Right atrium auricular region (tissue), 2 donors: ENCODE measurements around the gene EPC1. TPM values are rescaled to one million over a fixed set of nuclear protein-coding genes. Genes with fewer than 3 reads are reported as not detected.

Source experiments
- DNase-seq: peaks from one replicate; pipeline ENCODE4 v3.0.0-alpha.2; 2019; ENCODE audit warnings: low spot score
- H3K27ac ChIP-seq, 2 donors: fragments of 200-600 bp; sonication (generic); 1 replicate in 1 of 2; 2 replicates in 1 of 2; pipeline ENCODE4 v1.5.1; 2016 to 2019
- H3K27me3 ChIP-seq, 2 donors: fragments of 200-600 bp; sonication (generic); one replicate each; pipeline versions ENCODE4 v1.5.1 to v1.6.0; 2017 to 2019
- H3K36me3 ChIP-seq: fragments of 200-600 bp; sonication (generic); one replicate; pipeline ENCODE4 v1.5.1; 2016
- H3K4me1 ChIP-seq, 2 donors: fragments of 200-600 bp; sonication (generic); one replicate each; pipeline versions ENCODE4 v1.5.1 to v1.6.0; 2017 to 2019
- H3K4me3 ChIP-seq, 2 donors: fragments of 200-600 bp; sonication (generic); 1 replicate in 1 of 2; 2 replicates in 1 of 2; pipeline ENCODE4 v1.5.1; 2017 to 2019; ENCODE audit warnings: mild to moderate bottlenecking in 1 of 2, moderate library complexity in 1 of 2
- H3K9me3 ChIP-seq, 2 donors: fragments of 200-600 bp; sonication (generic); one replicate each; pipeline ENCODE4 v1.5.1; 2019
- total RNA-seq, 2 donors: library from RNA; depleted of rRNA; stranded (reverse); fragments of >200 nt; gene quantifications; one replicate each; pipeline ENCODE4 v1.1.0, GENCODE V29; 2016
- TF ChIP-seq, protein P1 (sequence below), 2 donors: fragments of 200-600 bp; sonication (generic); IDR thresholded peaks; one replicate each; pipeline ENCODE4 v1.5.1; 2019; ENCODE audit warnings: antibody characterized with exemption in 2 of 2

The EPC1 gene
- total RNA-seq, 2 donors from 2014 or later: 19.5 to 20.1 TPM

DNA sequence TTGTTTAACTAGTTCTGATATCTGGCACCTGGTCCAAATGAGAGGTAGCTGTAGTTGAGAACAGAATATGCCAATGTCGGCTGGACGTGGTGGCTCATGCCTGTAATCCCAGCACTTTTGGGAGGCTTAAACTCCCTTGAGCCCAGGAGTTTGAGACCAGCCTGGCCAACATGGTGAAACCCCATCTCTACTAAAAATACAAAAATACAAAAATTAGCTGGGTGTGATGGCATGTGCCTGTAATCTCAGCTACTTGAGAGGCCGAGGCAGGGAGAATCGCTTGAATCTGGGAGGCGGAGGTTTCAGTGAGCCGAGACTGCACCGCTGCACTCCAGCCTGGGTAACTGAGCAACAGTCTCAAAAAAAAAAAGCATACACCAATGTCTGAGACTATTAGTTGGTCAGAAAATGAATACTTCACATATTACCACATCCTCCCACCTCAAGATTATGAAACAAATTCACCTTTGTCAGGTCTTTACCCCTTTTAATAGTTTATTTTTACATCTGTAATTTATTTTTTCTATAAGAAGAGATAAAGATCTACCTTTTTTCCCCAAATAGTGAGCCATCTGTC lies 38.8 kb downstream of the EPC1 start:
- DNase-seq: no peak
- Histone ChIP-seq H3K4me1 (peaks cover 0 to 42% of the 10 kb centered on the region in 2 donors), H3K27me3 (no peaks in the 10 kb centered on the region), H3K9me3 (no peaks in the 10 kb centered on the region), H3K27ac (no peak overlapping the region), H3K36me3 (peaks cover 29% of the 10 kb centered on the region), H3K4me3 (no peak overlapping the region)
- TF ChIP-seq, protein P1, sequence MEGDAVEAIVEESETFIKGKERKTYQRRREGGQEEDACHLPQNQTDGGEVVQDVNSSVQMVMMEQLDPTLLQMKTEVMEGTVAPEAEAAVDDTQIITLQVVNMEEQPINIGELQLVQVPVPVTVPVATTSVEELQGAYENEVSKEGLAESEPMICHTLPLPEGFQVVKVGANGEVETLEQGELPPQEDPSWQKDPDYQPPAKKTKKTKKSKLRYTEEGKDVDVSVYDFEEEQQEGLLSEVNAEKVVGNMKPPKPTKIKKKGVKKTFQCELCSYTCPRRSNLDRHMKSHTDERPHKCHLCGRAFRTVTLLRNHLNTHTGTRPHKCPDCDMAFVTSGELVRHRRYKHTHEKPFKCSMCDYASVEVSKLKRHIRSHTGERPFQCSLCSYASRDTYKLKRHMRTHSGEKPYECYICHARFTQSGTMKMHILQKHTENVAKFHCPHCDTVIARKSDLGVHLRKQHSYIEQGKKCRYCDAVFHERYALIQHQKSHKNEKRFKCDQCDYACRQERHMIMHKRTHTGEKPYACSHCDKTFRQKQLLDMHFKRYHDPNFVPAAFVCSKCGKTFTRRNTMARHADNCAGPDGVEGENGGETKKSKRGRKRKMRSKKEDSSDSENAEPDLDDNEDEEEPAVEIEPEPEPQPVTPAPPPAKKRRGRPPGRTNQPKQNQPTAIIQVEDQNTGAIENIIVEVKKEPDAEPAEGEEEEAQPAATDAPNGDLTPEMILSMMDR (IDR thresholded peaks at IDR 0.05): no peak

DNA sequence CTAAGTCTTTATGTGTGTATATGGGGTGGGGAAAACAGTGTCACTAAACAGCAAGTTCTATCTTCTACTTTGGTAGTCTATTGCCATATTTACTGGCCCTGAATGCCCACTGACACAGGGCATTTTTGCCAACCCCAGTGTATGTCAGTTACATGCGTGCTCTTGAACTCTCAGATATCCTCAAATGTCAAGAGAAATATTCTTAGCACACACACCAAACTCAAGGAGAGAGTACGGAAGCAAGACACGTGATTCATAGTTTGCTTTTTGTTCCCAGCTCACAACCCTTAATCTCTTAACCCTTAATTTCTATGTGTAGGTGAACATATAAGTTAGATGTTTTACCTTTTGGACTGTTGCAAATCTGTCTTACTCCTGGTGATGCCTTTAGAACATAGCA lies 39.3 kb downstream of the EPC1 start:
- Histone ChIP-seq H3K27ac (no peak overlapping the region), H3K4me1 (peaks cover 0 to 37% of the 10 kb centered on the region in 2 donors), H3K27me3 (no peaks in the 10 kb centered on the region), H3K9me3 (no peaks in the 10 kb centered on the region), H3K36me3 (peaks cover 33% of the 10 kb centered on the region), H3K4me3 (no peak overlapping the region)
- TF ChIP-seq, protein P1 (IDR thresholded peaks at IDR 0.05): no peak
- DNase-seq: no peak

DNA sequence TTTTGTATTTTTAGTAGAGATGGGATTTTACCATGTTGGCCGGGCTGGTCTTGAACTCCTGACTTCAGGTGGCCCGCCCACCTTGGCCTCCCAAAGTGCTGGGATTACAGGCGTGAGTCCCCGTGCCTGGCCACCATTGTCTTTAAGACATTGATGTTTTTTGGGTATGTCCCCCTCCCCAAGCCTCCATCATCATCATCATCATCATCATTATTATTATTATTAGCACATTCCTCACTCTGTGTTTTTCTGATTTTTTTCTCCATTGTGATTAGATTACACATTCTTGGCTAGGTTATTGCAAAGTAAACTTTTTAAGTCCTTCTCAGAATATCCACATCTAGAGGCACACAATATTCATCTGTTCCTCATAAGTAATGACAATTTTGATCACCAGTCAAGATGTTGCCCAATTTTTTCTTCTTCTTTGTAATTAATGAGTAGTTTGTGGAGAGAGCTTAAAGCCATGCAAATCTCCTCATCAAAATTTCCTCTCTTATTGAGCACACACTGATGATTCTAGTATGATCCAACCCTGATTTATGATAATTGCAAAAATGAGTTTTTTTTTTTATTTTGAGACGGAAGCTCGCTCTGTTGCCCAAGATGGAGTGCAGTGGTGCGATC lies 47.5 kb downstream of the EPC1 start:
- H3K27ac ChIP-seq: no peak overlapping the region
- no peaks in the 10 kb centered on the region for H3K27me3 ChIP-seq
- H3K4me1 ChIP-seq: peaks cover 0 to 4% of the 10 kb centered on the region in 2 donors
- H3K4me3 ChIP-seq: no peak overlapping the region
- peaks cover 16% of the 10 kb centered on the region for H3K36me3 ChIP-seq
- H3K9me3 ChIP-seq: no peaks in the 10 kb centered on the region
- TF ChIP-seq, protein P1 (IDR thresholded peaks at IDR 0.05): no peak
- DNase-seq: no peak

DNA sequence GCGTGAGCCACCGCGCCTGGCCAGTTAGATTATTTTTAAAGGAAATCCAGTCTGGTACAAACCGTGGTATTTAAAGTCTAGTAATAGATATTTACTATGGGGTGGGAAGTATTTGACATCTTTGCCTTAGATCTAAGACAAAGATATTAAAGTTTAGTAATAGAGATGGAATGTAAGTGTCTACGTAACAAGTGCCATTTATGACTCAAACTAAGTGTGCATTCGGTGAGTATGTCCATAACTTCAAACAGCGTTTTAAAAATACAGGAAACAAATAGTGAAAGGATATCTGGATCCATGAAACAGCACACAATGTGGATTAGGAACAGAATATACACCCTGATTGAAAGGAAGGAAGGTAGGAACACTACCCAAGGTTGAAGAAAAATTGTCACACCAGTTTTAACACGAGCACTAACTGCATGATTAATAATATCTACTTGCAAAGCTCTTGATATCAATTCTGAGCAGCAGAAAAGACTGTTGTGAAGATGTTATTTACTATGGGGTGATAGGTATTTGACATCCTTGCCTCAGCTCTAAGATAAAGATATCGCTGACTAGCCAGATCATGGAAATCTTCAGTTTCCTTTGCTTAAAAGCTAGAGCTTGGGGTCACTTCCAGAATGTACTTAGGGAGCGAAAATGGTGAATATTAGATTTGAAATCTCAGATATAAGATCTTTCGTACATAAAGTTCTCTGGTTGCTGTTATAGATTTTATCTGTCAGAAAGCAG lies 48.7 kb downstream of the EPC1 start:
- H3K4me1 ChIP-seq: peaks cover 0 to 4% of the 10 kb centered on the region in 2 donors
- TF ChIP-seq, protein P1 (IDR thresholded peaks at IDR 0.05): no peak

DNA sequence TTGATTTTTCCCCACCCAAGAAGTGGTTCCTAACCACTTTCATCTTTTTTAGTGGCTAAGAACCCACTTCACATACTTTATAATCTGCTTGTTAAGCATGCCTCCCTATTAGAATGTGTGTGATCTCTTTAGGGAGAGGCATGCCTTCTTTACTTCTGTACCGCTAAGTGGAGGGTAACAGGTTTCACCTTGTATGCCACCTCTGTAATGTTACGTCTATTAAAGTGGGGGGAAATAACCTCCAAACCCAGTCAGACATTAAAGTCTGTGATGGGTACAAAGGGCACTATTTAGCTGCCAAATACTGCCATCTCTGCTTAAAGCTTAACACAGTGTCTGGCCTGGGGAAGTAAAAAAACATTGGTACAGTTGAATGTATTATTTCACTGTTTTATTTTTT lies 51.9 kb downstream of the EPC1 start:
- Histone ChIP-seq H3K27ac (no peak overlapping the region), H3K27me3 (no peaks in the 10 kb centered on the region), H3K36me3 (peaks cover 16% of the 10 kb centered on the region), H3K4me1 (peaks cover 0 to 4% of the 10 kb centered on the region in 2 donors), H3K4me3 (no peak overlapping the region), H3K9me3 (no peaks in the 10 kb centered on the region)
- TF ChIP-seq, protein P1 (IDR thresholded peaks at IDR 0.05): no peak
- no peak for DNase-seq

More for the DNA sequence above, 48.7 kb downstream of the EPC1 start:
- Histone ChIP-seq H3K36me3 (peaks cover 6% of the 10 kb centered on the region), H3K27ac (no peak overlapping the region), H3K27me3 (no peaks in the 10 kb centered on the region), H3K4me3 (no peak overlapping the region), H3K9me3 (no peaks in the 10 kb centered on the region)
- no peak for DNase-seq
